HG03439 (cell line): Measurements from ENCODE around the gene PARN.

Experiments used
- ATAC-seq: cut with Tn5 transposase; IDR thresholded peaks from one replicate; pipeline ENCODE4 v1.9.1; 2021; ENCODE audit warnings: mild to moderate bottlenecking, moderate library complexity; ENCODE audit not compliant: unreplicated experiment

The PARN gene

DNA sequence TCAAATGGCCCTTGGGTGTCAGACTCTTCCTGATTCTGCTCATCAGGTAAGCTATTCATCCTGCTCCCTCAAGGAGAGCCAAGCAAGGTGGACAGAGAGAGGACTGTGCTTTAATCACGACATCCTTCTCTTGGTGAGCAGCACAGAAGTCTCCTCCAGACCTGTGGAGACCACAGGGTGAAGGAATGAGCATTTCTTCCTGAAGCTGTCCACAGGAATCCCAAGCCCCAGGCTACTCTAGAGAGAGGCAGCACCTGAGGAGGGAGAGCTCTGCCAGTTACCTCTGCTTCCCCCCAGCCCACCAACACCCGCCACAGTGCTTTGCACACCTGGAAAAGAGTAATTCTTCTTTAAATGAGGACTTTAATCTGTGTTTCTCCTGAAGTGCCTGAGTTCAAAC is 100.0 kb downstream of the PARN start:
- ATAC-seq: no peak

- ATAC-seq: no peak
These were observed 100.9 kb downstream of the PARN start for GRCh38 chr16:14529010-14529669.

- no peak for ATAC-seq
These were observed 101.8 kb downstream of the PARN start for GRCh38 chr16:14528306-14528705.

GRCh38 chr16:14527411-14528044 is 102.5 kb downstream of the PARN start:
- ATAC-seq: no peak

GRCh38 chr16:14525596-14525995 is 104.5 kb downstream of the PARN start:
- no peak for ATAC-seq

DNA sequence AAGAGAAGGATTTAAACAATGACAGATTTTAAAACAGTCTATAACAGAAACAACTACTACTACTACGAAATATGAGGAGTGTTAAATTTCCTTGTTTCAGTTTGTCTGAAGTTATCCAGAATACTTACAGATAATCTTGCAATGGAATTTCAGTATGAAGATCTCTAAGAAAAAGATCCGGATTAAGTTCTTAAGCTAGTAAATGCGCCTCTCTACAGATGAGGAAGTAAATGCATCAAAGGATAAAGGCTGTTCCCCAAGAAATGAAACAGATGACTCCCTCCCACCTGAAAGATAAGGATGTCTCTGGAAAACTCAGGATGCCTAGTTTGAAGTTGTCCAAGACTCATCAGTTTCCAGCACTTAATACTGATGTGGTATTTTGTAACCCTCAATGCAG is 105.1 kb downstream of the PARN start:
- ATAC-seq: no peak

GRCh38 chr16:14523632-14524031 is 106.4 kb downstream of the PARN start:
- no peak for ATAC-seq

- no peak for ATAC-seq
These were observed 107.4 kb downstream of the PARN start for GRCh38 chr16:14522671-14523070.

DNA sequence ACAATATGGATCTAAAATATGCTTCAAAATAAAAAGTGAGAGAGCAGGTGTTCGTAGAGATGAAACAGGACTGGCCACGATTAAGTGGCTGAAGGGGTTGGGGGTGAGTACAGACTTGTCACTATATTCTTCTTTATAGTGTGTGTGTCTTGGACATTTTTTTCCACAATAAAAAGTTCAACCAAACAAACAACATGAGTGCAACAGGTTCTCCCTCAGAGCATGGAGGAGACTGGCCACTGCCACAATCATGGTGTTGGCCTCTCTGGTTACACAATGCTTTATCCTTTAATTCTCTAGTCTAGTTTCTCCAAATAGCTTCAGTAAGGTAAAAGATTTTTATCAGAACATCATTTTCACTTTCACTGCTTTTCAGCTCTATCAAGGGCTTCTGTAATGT is 109.3 kb downstream of the PARN start:
- ATAC-seq: no peak

GRCh38 chr16:14514967-14515366 is 115.1 kb downstream of the PARN start:
- no peak for ATAC-seq

GRCh38 chr16:14513389-14514107 is 116.5 kb downstream of the PARN start:
- no peak for ATAC-seq

DNA sequence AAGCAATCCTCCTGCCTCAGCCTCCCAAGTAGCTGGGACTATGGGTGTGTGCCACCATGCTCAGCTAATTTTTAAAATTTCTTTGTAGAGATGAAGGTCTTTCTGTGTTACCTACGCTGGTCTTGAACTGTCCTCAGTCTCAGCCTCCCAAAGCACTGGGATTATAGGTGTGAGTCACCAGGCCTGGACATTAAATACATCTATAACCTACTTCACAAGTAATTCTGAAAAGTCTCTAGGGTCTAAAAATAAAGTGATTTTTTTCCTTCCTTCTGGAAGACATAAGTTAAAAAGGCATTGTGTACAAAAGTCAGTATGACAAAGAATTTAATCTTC is 118.3 kb downstream of the PARN start:
- no peak for ATAC-seq

GRCh38 chr16:14510939-14511799 is 118.9 kb downstream of the PARN start:
- ATAC-seq: no peak

DNA sequence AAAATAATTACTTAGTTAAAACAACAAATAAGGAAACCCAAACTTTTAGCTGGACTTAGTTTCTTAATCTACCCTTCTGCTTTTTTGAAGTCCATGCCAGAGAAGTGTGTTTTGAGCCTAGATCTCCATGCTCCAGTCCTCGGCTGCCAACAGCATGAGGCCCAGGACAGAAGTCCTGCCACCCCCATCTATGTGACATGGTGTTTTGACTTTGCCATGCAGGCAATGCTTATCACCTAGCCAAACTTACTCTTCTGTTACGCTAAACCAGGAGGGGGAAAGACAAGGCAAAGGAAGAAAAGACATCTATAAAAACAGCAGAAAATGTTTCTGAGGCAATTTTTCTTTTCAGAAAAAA is 119.5 kb downstream of the PARN start:
- no peak for ATAC-seq

- ATAC-seq: no peak
These were observed 120.4 kb downstream of the PARN start for GRCh38 chr16:14509675-14510132.

DNA sequence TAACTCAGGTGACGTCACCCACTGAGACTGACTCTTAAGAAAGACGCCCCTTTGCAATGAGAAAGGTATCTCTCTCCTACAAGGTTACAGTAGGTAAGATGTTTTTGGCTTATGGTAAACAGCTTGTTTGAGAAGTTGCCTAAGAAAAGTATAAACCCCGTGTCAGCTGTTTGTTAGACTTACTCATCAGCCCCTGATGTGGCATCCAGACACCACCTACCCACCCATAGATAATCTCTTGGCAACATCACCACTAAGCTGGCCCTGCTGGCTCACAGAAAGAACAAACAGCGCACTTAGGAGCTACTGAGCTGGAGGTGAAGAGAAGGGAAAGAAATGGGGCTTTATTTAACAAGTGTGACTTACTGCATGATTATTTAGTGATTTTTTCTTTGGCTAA is 121.0 kb downstream of the PARN start:
- no peak for ATAC-seq

DNA sequence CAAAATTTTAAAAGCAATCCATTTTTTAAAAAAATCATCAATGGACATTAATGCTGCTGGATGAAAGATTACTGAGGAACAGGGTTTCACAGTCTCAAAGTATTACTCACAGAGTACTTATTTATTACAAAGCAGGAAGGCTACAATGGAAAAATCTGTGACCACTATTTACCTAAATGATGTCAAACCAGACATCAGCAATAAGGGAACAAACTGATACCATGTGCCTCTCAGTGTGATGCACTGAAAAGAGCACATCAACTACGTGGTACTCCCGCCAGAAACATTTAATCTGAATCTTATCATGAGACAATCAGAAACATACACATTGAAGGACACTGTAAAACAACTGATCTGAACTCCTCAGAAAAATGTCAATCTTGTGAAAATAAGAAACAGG is 124.2 kb downstream of the PARN start:
- ATAC-seq: no peak

DNA sequence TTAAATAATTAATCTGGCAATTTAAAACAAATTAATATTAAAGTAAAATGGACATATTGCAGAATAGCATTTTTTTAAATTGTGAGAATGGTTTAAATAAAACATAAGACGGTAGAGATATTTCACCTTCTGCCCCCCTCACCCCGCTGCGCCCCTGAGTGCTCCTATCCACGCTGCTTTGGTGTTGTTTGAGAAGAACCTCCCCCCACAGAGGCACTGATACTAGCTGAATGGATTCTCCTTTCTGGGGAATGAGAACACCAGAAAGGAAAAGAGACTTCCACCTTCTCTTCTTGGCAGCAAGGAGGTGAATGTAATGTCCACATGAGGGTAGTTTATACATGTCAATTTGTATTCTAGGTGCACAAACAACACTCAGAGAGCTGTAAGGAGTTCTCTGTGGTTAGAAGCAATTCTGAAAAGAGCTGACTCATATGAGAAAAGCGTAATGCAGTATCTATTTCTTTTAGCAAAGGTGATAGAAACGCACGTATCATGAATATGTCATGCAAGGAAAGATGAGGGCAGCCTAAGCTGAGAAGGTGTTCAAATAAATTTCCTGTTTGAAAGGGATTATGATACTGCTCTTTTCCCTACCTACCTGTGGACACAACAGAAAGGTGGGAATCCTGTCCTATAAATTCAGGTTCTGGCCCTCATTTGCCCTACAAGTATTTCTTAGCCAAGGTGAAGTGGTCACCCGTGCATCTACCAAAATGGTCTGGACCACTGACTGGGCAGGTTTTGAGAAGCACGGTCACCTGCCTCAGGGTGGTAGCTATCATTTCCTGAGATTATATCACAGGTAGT is 126.9 kb downstream of the PARN start:
- ATAC-seq: no peak

- no peak for ATAC-seq
These were observed 127.7 kb downstream of the PARN start for GRCh38 chr16:14502256-14502875.
